Measurements from ENCODE around the gene SLC9A5.

Gene SLC9A5

DNA sequence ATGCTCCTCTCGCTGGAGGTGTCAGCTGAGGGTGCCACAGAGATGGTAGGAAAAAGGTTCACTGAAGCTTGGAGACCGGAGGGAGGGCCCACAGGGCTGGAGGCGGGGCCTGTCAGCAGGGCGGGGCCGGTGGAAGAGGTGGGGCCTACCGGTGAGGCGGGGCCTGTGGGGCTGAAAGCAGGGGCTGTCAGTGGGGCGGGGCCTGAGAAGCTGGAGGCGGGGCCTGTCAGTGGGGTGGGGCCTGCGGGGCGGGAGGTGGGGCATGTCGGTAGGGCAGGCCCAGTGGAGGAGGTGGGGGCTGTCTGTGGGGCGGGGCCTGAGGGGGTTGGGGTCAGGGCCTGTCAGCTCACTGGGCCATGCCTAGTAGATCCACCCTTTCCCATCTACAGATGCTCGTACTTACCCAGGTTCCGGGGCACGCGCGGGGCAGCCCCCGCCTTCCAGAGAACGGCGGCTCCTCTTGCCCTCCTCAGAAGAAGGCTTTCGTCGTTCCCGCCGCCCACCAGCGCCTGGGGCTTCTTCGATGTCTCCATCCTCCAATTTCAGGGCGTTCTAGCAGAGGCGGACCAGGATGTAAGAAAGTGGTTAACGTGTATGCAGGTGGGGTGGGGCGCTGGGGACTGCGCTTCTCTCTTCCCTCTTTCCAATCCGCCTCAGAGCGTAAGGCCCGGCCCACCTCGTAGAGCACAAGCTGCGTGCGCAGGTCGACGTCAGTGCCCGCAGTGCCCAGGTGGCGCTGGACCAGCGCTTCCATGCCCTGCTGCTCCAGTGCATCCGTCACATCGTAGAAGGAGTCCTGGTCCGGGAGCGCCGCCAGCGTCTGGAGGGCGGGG is 12.0 kb upstream of the SLC9A5 start:
- Histone ChIP-seq H3K9me2 (ENCODE audit: low read depth, low read length) (no peaks in the 10 kb centered on the region), H3K9ac (ENCODE audit: low read length) (no peak overlapping the region), H3K36me3 (ENCODE audit: insufficient read depth, low read length) (peaks cover 6% of the 10 kb centered on the region), H3K9me3 (ENCODE audit: low read length) (no peaks in the 10 kb centered on the region), H3K79me2 (ENCODE audit: insufficient read depth, low read length) (no peaks in the 10 kb centered on the region), H3K27me3 (ENCODE audit: insufficient read depth, low read length) (no peaks in the 10 kb centered on the region), H4K20me1 (ENCODE audit: insufficient read depth, low read length) (no peaks in the 10 kb centered on the region), H3K27ac (ENCODE audit: low read depth, low read length, poor library complexity, severe bottlenecking) (no peak overlapping the region), H3K4me1 (ENCODE audit: insufficient read depth, low read length, severe bottlenecking) (no peaks in the 10 kb centered on the region), H3F3A (ENCODE audit: insufficient read depth, low read length) (no peaks in the 10 kb centered on the region), H3K4me3 (ENCODE audit: low read depth, low read length, poor library complexity, severe bottlenecking) (no peak overlapping the region), H3K4me2 (ENCODE audit: low read length) (no peak overlapping the region), H2AFZ (ENCODE audit: low read length) (no peak overlapping the region)
- TF ChIP-seq, protein P1, sequence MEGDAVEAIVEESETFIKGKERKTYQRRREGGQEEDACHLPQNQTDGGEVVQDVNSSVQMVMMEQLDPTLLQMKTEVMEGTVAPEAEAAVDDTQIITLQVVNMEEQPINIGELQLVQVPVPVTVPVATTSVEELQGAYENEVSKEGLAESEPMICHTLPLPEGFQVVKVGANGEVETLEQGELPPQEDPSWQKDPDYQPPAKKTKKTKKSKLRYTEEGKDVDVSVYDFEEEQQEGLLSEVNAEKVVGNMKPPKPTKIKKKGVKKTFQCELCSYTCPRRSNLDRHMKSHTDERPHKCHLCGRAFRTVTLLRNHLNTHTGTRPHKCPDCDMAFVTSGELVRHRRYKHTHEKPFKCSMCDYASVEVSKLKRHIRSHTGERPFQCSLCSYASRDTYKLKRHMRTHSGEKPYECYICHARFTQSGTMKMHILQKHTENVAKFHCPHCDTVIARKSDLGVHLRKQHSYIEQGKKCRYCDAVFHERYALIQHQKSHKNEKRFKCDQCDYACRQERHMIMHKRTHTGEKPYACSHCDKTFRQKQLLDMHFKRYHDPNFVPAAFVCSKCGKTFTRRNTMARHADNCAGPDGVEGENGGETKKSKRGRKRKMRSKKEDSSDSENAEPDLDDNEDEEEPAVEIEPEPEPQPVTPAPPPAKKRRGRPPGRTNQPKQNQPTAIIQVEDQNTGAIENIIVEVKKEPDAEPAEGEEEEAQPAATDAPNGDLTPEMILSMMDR (IDR thresholded peaks at IDR 0.05; ENCODE audit: low read length): no peak
- TF ChIP-seq EZH2 (IDR thresholded peaks at IDR 0.05; ENCODE audit: borderline replicate concordance, low read length): no peak

DNA sequence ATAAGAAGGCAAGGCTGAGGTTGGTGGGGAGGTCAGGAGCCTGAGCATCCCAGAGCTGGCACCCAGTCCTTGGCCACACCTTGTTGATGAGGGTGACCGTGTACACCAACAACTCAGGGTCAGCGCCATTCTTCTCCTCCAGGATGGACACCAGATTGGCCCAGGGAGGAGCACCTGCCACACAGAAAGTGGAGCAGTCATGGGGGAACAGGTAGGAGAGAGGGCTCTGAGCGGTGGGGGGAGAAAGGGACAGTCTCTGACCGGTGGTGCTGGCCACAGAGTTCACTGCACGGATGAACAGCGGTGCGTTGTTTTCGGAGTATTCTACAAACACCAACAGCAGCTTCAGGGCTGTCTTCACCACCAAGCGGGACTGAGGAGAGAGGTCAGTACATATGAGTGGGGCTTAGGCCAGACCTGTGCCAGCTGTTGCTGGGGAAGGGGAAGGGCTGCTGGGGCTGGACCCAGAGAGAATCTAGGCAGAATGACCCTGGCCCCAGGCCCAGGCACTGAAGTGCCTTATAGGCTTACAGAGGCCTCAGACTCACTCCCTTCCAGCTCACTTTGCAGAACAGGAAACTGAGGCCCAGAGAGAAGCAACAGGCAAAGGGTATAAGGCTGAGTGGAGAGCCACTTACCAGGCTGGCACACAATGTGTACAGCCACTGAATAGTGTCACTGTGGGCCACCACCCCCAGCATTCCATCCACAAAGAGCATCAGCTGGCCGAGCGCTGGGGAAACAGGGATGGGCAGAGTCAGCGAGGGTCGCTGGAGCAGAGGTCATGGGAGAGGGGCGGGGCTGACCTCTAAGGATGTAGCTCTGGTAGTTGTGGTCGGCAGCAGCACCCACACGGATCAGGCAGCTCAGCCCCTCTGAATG is 11.1 kb upstream of the SLC9A5 start:
- no peaks in the 10 kb centered on the region for H3K9me2 ChIP-seq (ENCODE audit: low read depth, low read length)
- H3K4me3 ChIP-seq (ENCODE audit: low read depth, low read length, poor library complexity, severe bottlenecking): no peak overlapping the region
- H4K20me1 ChIP-seq (ENCODE audit: insufficient read depth, low read length): no peaks in the 10 kb centered on the region
- no peaks in the 10 kb centered on the region for H3K4me1 ChIP-seq (ENCODE audit: insufficient read depth, low read length, severe bottlenecking)
- H3K9me3 ChIP-seq (ENCODE audit: low read length): no peaks in the 10 kb centered on the region
- H3K27ac ChIP-seq (ENCODE audit: low read depth, low read length, poor library complexity, severe bottlenecking): no peak overlapping the region
- no peaks in the 10 kb centered on the region for H3K27me3 ChIP-seq (ENCODE audit: insufficient read depth, low read length)
- H2AFZ ChIP-seq (ENCODE audit: low read length): no peak overlapping the region
- no peaks in the 10 kb centered on the region for H3F3A ChIP-seq (ENCODE audit: insufficient read depth, low read length)
- TF ChIP-seq EZH2 (IDR thresholded peaks at IDR 0.05; ENCODE audit: borderline replicate concordance, low read length): no peak
- TF ChIP-seq, protein P1 (IDR thresholded peaks at IDR 0.05; ENCODE audit: low read length): no peak
- H3K9ac ChIP-seq (ENCODE audit: low read length): no peak overlapping the region
- no peaks in the 10 kb centered on the region for H3K79me2 ChIP-seq (ENCODE audit: insufficient read depth, low read length)
- peaks cover 4% of the 10 kb centered on the region; the same call in 1 of the 2 replicates for H3K36me3 ChIP-seq (ENCODE audit: insufficient read depth, low read length)
- H3K4me2 ChIP-seq (ENCODE audit: low read length): no peak overlapping the region

DNA sequence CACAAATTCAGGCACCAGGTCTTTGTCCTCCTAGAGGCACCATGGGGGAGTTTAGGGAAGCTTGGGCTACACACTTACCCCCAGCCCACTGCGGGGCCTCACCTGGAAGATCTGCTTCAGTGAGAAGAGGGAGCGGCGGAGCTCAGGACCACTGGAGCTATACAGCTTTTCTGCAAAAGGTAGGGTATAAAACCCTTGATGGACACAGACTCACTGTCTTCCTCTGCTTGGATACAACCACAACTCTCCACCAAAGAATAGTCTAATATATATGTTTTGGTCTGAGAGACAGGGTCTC is 10.6 kb upstream of the SLC9A5 start:
- Histone ChIP-seq H3K27ac (ENCODE audit: low read depth, low read length, poor library complexity, severe bottlenecking) (no peak overlapping the region), H4K20me1 (ENCODE audit: insufficient read depth, low read length) (no peaks in the 10 kb centered on the region), H3K9me3 (ENCODE audit: low read length) (no peaks in the 10 kb centered on the region), H2AFZ (ENCODE audit: low read length) (no peak overlapping the region), H3K4me2 (ENCODE audit: low read length) (no peak overlapping the region), H3K4me1 (ENCODE audit: insufficient read depth, low read length, severe bottlenecking) (no peaks in the 10 kb centered on the region), H3K27me3 (ENCODE audit: insufficient read depth, low read length) (no peaks in the 10 kb centered on the region), H3K9ac (ENCODE audit: low read length) (no peak overlapping the region), H3K9me2 (ENCODE audit: low read depth, low read length) (no peaks in the 10 kb centered on the region), H3K4me3 (ENCODE audit: low read depth, low read length, poor library complexity, severe bottlenecking) (no peak overlapping the region), H3K36me3 (ENCODE audit: insufficient read depth, low read length) (peaks cover 4% of the 10 kb centered on the region; the same call in 1 of the 2 replicates), H3F3A (ENCODE audit: insufficient read depth, low read length) (no peaks in the 10 kb centered on the region), H3K79me2 (ENCODE audit: insufficient read depth, low read length) (no peaks in the 10 kb centered on the region)
- TF ChIP-seq, protein P1 (IDR thresholded peaks at IDR 0.05; ENCODE audit: low read length): no peak
- TF ChIP-seq EZH2 (IDR thresholded peaks at IDR 0.05; ENCODE audit: borderline replicate concordance, low read length): no peak
